CD4-positive, alpha-beta T cell treated with Interferon gamma for 1 hour (primary cell): Measurements from ENCODE around the gene POLR1H.
"Not testable (repeated sequence)": the region's sequence is repeated elsewhere in the genome, so short reads cannot be mapped to it uniquely, and the experiment has no call there.

ENCODE experiments used
- DNase-seq: peaks from one replicate; pipeline ENCODE4 v3.0.0-alpha.2; 2020

The POLR1H gene, protein sequence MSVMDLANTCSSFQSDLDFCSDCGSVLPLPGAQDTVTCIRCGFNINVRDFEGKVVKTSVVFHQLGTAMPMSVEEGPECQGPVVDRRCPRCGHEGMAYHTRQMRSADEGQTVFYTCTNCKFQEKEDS

DNA sequence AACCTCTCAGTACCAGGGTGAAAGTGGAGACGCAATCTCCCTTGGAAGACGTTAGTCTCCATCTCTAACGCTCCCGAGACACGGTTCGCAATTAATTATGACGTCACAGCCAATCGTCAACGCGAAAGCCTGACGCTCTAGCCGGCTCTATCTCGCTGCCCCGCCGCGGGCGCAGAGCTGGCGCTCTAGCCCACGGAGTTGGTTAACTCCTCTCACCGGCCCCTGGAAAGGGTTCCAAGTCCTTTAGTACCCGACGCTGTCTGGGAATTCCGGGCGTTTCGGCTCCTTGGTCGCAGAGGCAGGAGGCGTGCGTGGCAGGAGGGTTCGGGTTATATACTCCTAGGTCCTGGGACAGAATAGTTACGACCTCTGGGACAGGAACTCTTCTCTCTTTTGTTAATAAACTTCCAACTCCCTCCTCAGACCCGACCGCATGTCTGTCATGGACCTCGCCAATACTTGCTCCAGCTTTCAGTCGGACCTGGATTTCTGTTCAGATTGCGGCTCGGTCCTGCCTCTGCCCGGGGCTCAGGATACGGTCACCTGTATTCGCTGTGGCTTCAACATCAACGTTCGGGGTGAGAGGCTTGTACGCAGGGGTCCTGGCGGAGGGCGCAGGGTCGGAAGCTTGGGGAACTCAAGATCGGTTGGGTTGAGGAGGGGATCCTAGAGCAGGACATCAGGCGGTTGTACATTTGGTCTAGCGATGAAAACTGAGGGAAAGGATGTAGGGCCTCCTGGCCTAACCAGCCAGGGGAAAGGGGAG lies at the start of gene POLR1H:
TSS of gene POLR1H (plus strand) at position 174 of the 766 bp plus-strand sequence. CDS start at position 434, 260 bp downstream.
- peak; percentile 91 for DNase-seq

GRCh38 chr6:30013291-30013922 lies 47.7 kb upstream of the POLR1H start:
- no peak for DNase-seq

DNA sequence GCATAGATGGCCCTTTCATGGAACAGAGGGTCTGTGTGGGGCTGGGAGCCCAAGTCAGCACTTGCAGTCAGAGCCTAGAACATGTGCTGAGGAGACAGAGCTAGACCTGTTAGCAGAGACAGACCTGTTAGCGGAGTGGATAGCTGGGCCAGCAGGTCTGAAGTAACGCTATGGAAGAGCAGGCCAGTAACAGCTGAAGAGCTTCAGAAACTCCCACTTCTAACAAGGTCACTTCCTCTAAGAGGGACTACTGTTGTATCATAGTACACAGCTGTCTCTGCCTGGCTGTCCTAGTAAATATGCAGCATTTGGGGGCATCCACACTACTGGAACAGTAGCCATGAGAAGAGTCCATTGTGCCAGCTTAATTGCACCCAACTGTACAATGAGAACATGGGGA lies 41.2 kb upstream of the POLR1H start:
- no peak for DNase-seq

GRCh38 chr6:30020626-30021025 lies 40.4 kb upstream of the POLR1H start:
- DNase-seq, result no peak

- DNase-seq, result no peak
Observed at GRCh38 chr6:30022189-30022588, 38.9 kb upstream of the POLR1H start.

DNA sequence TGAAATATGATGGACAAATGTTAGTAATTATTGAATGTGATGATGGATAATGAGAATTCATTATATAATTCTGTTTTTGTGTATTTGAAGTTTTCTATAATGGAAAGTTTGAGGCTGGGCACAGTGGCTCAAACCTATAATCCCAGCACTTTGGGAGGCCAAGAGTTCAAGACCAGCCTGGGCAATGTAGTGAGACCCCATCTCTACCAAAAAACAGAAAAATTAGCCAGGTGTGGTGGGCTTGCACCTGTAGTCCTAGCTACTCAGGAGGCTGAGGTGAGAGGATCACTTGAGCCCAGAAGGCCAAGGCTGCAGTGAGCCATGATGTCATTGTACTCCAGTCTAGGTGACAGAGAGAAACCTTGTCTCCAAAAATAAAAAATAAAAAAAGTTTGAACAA lies 38.4 kb upstream of the POLR1H start:
- DNase-seq, result not testable (repeated sequence)

DNA sequence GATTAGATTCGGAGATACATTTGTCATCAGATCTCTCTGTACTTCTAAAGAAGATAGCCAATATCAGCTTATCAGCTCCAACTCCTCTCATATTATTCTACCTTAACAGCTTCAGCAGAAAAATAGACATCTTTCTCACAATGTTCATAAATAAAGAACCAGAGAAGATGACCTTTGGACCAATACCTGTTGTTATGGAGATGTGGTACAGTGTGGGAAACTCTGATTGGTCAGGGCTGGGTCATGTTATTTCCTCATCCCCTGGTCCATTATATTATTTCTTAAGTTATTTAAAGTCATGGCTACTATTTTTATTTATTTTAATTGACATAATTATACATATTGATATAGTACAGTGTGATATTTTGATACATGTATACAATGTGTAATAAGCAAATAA lies 35.9 kb upstream of the POLR1H start:
- no peak for DNase-seq

- DNase-seq, result no peak
Observed at GRCh38 chr6:30029588-30029987, 31.5 kb upstream of the POLR1H start.

GRCh38 chr6:30031381-30031780 lies 29.7 kb upstream of the POLR1H start:
- no peak for DNase-seq

DNA sequence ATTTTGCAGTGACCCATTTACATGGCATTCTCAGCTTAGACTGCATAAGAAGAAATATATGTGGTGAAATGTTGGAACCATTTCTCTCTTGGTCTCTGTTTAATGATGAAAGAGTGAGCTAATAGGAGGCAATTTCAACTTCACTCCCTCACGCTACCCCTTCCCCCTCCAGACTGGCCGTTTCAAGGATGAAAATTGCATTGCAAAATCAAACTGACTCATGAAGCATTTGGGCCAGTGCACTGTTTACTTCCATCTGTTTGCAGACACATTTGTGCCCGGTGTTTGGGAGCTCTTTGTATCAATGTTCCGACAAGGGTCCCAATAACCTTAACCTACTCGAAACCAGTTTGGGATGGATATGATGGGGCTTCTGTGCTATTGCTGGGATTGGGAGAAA lies 27.6 kb upstream of the POLR1H start:
- DNase-seq, result peak; percentile 21

- no peak for DNase-seq
Observed at GRCh38 chr6:30035784-30036183, 25.3 kb upstream of the POLR1H start.

DNA sequence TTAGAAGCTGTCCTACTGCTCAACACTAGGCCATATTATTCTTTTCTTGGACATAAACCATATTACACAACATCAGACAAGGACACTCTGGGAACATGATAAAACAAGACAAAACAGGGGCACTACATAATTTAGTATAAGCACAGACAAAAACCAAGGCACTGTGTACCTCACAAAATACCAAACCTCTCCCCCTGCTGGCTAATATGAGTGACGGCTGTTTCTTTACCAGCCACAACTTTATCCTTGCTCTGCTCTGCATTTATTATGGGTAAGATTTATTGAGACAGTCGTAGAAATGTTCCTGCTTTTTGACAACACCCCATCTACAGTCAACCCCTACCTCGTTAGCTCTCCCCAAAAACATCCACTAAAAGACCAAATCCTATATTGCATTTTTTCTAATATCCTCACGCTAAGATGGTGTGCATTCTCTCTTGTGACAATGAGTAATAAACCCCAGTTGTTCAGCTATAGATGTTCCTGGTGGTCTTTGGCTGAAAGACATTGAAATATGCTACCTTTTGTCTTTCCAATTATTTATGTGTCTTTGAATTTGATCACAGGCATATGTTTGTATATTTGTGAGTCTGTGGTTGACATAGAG lies 23.8 kb upstream of the POLR1H start:
- no peak for DNase-seq

GRCh38 chr6:30041221-30041620 lies 19.8 kb upstream of the POLR1H start:
- DNase-seq, result no peak

- DNase-seq, result no peak
Observed at GRCh38 chr6:30041821-30042220, 19.2 kb upstream of the POLR1H start.

- no peak for DNase-seq
Observed at GRCh38 chr6:30042476-30042875, 18.6 kb upstream of the POLR1H start.

GRCh38 chr6:30042914-30043313 lies 18.2 kb upstream of the POLR1H start:
- DNase-seq, result no peak

GRCh38 chr6:30043744-30044143 lies 17.3 kb upstream of the POLR1H start:
- DNase-seq, result no peak

- no peak for DNase-seq
Observed at GRCh38 chr6:30044630-30045029, 16.4 kb upstream of the POLR1H start.

- DNase-seq, result peak; percentile 22
Observed at GRCh38 chr6:30047220-30047619, 13.8 kb upstream of the POLR1H start.

- no peak for DNase-seq
Observed at GRCh38 chr6:30053682-30054081, 7.4 kb upstream of the POLR1H start.

DNA sequence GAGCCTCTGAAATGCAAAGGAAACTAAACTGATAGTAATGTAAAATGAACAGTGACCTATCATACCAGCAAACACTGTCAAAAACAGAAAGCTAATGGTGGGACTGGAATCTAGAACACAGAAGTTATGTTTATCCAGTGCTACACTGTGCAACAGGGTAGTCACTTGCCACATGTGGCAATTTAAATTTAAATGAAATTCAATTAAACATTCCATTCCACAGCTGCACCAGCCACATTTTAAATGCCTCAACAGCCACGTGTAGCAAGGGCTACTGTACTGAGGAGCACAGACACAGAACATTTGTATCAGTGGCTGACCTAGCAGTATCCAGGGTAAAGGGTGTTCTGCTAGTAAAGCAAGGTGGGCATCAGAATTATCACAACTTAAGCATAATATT lies 5.6 kb upstream of the POLR1H start:
- no peak for DNase-seq

DNA sequence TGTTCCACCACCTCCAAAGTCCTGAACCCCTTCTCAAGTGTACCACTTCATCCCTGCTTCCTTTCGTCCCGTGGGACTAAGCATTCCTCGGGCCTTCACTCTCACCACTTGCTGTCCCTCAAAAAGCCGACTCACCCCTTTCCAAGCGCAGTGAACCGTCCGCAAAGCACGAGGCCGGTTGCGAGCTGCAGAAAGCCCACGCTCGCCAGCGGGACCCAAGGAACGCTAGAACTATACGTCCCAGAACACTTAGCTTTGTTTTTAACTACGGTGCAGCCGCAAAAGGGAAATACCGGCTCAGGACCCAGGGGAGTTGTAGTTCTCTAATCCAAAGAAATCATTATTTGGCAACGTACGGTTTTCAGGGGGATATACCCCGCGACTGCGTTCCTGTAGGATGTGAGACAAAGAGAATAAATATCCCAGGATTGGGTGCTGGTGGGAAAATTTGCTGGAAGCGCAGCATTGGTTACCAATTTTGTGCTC lies 416 bp upstream of the POLR1H start:
- DNase-seq, result peak; percentile 41

DNA sequence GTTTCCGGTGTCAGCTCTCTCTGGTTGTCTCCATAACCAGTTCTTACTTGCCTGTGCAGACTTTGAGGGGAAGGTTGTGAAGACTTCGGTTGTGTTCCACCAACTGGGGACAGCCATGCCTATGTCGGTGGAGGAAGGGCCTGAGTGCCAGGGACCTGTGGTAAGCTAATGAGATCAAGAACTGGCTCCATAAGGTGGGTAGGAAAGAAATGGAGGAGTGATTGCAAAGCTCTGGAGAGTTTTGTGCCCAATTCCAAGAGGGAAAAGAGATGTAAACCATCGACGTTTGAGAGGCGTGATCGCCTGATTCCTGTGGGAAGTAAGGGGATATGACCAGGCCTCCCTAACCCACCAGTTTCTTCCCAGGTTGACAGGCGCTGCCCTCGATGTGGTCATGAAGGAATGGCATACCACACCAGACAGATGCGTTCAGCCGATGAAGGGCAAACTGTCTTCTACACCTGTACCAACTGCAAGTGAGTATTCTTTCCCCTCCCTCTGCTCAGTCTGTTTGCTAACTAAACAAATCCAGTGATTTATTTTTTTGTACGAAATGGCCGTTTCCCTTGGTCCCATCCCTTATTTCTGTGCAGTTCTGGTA lies 893 bp downstream of the POLR1H start:
- DNase-seq, result peak; percentile 42
